ENCODE results near the gene KRAS.

DNA sequence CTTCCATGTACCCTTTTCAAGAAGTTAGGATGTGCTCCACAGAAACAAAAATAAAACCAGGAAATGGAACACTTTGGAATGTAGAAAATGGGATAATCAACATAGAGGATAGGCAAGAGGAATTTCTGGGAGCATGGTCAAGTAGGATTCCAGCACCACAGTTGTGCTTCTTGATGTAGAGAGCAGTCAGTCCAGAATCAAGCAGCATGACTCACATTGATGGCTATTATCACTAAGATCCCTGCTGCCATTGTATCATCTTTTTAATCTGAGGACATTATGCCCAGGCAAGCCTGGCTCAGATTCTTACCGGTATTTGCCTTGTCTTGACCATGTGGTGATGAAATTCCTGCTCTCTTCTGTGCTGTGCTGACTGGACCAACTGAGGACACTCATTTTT, 50.0 kb downstream of the KRAS start:
- no peak for TF ChIP-seq CTCF (IDR thresholded peaks at IDR 0.05)
- TF ChIP-seq POLR2AphosphoS5 (IDR thresholded peaks at IDR 0.05; ENCODE audit: insufficient read depth in 1 of 2, low read depth in 1 of 2), result no peak
